PC-9 (cell line): ENCODE data around the gene CNRIP1. TPM values are rescaled to one million over a fixed set of nuclear protein-coding genes. Genes with fewer than 3 reads are reported as not detected.

Source experiments
- BruUV-seq: library from RNA; stranded (reverse); fragments of 400-500 nt; replicated peaks from 2 replicates; lab custom pipeline; 2021; lab: Mats Ljungman, UMichigan
- CTCF ChIA-PET: fragments of 300-600 bp; sonication (Branson Sonifier 250); formaldehyde crosslinking; loops from one replicate; lab custom pipeline; 2022; ENCODE audit warnings: antibody characterized with exemption; lab: Charles Lee
- POLR2A ChIA-PET: fragments of 300-600 bp; sonication (Branson Sonifier 250); formaldehyde crosslinking; loops from one replicate; lab custom pipeline; 2022; ENCODE audit warnings: antibody characterized with exemption; ENCODE audit not compliant: unreplicated experiment; lab: Charles Lee
- DNase-seq, 2 experiments: peaks; one replicate each; pipeline versions ENCODE4 v3.0.0 to v3.0.0-alpha.2; 2015 to 2022; ENCODE audit warnings: mixed read lengths in 1 of 2
- H2AFZ ChIP-seq: fragments of 200-600 bp; sonication (generic); 2 replicates; pipeline ENCODE4 v1.8.1; 2017; ENCODE audit warnings: antibody characterized with exemption
- H3F3A ChIP-seq: fragments of 200-600 bp; sonication (generic); 2 replicates; pipeline ENCODE4 v1.8.1; 2017; ENCODE audit warnings: antibody characterized with exemption, mild to moderate bottlenecking, low read depth; ENCODE audit not compliant: insufficient read depth
- H3K27ac ChIP-seq: fragments of 200-600 bp; sonication (generic); 2 replicates; pipeline ENCODE4 v1.6.1; 2016; ENCODE audit warnings: mixed run types
- H3K27me3 ChIP-seq: fragments of 200-600 bp; sonication (generic); 2 replicates; pipeline ENCODE4 v1.6.1; 2016; ENCODE audit warnings: low read depth, mixed run types; ENCODE audit not compliant: insufficient read depth
- H3K36me3 ChIP-seq: fragments of 200-600 bp; sonication (generic); 2 replicates; pipeline ENCODE4 v1.6.1; 2016; ENCODE audit warnings: low read depth, mixed run types
- H3K4me1 ChIP-seq: fragments of 200-600 bp; sonication (generic); replicated peaks from 2 replicates; pipeline ENCODE4 v1.6.1; 2016; ENCODE audit warnings: mixed run types; ENCODE audit not compliant: insufficient read depth
- H3K4me2 ChIP-seq: fragments of 200-600 bp; sonication (generic); 2 replicates; pipeline ENCODE4 v1.6.1; 2017; ENCODE audit warnings: mixed run types
- H3K4me3 ChIP-seq: fragments of 200-600 bp; sonication (generic); 2 replicates; pipeline ENCODE4 v1.6.1; 2016; ENCODE audit warnings: mixed run types
- H3K79me2 ChIP-seq: fragments of 200-600 bp; sonication (generic); 2 replicates; pipeline ENCODE4 v1.6.1; 2017; ENCODE audit warnings: low read depth, mixed run types
- H3K9me2 ChIP-seq: fragments of 200-600 bp; sonication (generic); 2 replicates; pipeline ENCODE4 v1.8.1; 2017; ENCODE audit warnings: mild to moderate bottlenecking; ENCODE audit not compliant: insufficient read depth
- H3K9me3 ChIP-seq: fragments of 200-600 bp; sonication (generic); 2 replicates; pipeline ENCODE4 v1.8.1; 2016; ENCODE audit warnings: low read depth; ENCODE audit not compliant: insufficient read depth
- H4K20me1 ChIP-seq: fragments of 200-600 bp; sonication (generic); 2 replicates; pipeline ENCODE4 v1.8.1; 2017; ENCODE audit not compliant: insufficient read depth
- CTCF ChIP-seq: fragments of 200-600 bp; sonication (generic); conservative IDR thresholded peaks from 2 replicates; pipeline ENCODE4 v1.6.1; 2017; ENCODE audit warnings: mixed run types, antibody characterized with exemption, mild to moderate bottlenecking, moderate library complexity
- EZH2 ChIP-seq: fragments of 200-600 bp; sonication (generic); IDR thresholded peaks from 2 replicates; pipeline ENCODE4 v1.8.0; 2017; ENCODE audit warnings: antibody characterized with exemption, low read depth
- intact Hi-C: fragments of 100-400 bp; cut with micrococcal nuclease; formaldehyde crosslinking; loops from one replicate; pipeline ENCODE4 v1.10.0; 2022; ENCODE audit not compliant: unreplicated experiment
- total RNA-seq: library from RNA; stranded (reverse); gene quantifications from 2 replicates; pipeline ENCODE4 v1.2.3, GENCODE V29; 2021

The CNRIP1 gene
- total RNA-seq, 1 experiment from 2014 or later: not detected

GRCh38 chr2:68263632-68264031 lies 56.1 kb downstream of the CNRIP1 start:
- intact Hi-C loops: no loop called here
- CTCF ChIA-PET: no interaction called here
- POLR2A ChIA-PET: no interaction called here

GRCh38 chr2:68258851-68259250 lies 60.9 kb downstream of the CNRIP1 start:
- no peak overlapping the region for H3K27ac ChIP-seq
- CTCF ChIA-PET: no interaction called here
- H3K4me1 ChIP-seq: peaks cover 17% of the 10 kb centered on the region
- no peaks in the 10 kb centered on the region for H3F3A ChIP-seq
- no peaks in the 10 kb centered on the region; the same call in 1 of the 2 replicates for H3K9me2 ChIP-seq
- peaks cover 16% of the 10 kb centered on the region; the same call in 1 of the 2 replicates for H3K79me2 ChIP-seq
- TF ChIP-seq CTCF (no peak), EZH2 (no peak)
- H3K27me3 ChIP-seq: no peaks in the 10 kb centered on the region
- H3K4me2 ChIP-seq: no peak overlapping the region
- no peaks in the 10 kb centered on the region for H3K36me3 ChIP-seq
- no peaks in the 10 kb centered on the region for H4K20me1 ChIP-seq
- POLR2A ChIA-PET: no interaction called here
- intact Hi-C loops: loop anchor here (10.0 kb wide), 2 partner anchors 134 to 194 kb away; partner anchors contain the start of gene C1D
- H3K4me3 ChIP-seq: no peak overlapping the region
- H3K9me3 ChIP-seq: no peaks in the 10 kb centered on the region
- BruUV-seq: no TSS peak
- no peak overlapping the region for H2AFZ ChIP-seq
- DNase-seq: no peak

More at GRCh38 chr2:68263632-68264031, 56.1 kb downstream of the CNRIP1 start:
- Histone ChIP-seq H2AFZ (no peak overlapping the region), H3K4me2 (no peak overlapping the region), H3K4me3 (no peak overlapping the region), H3K27me3 (no peaks in the 10 kb centered on the region), H3K9me2 (no peaks in the 10 kb centered on the region), H3K4me1 (no peaks in the 10 kb centered on the region), H3K36me3 (no peaks in the 10 kb centered on the region), H4K20me1 (no peaks in the 10 kb centered on the region), H3K9me3 (no peaks in the 10 kb centered on the region), H3K27ac (no peak overlapping the region), H3F3A (no peaks in the 10 kb centered on the region), H3K79me2 (no peaks in the 10 kb centered on the region)
- TF ChIP-seq CTCF (no peak), EZH2 (no peak)
- no TSS peak for BruUV-seq
- no peak for DNase-seq

GRCh38 chr2:68256093-68256450 lies 63.7 kb downstream of the CNRIP1 start:
- ChIA-PET CTCF (interaction anchor here (0.6 kb wide), 1 partner anchor 54 kb away, joined by 3 read pairs; no protein-coding TSS in a partner anchor), POLR2A (interaction anchor here (0.5 to 0.6 kb wide), 2 partner anchors 77 to 964 kb away, joined by 3 to 5 read pairs; no protein-coding TSS in a partner anchor)
- peak in 1 of 2 experiments; percentile 45 for DNase-seq

More at GRCh38 chr2:68256093-68256450, 63.7 kb downstream of the CNRIP1 start:
- Histone ChIP-seq H3K4me3 (no peak overlapping the region), H2AFZ (no peak overlapping the region), H3K4me2 (no peak overlapping the region), H4K20me1 (no peaks in the 10 kb centered on the region), H3K27ac (no peak overlapping the region), H3F3A (peaks cover 11% of the 10 kb centered on the region), H3K36me3 (no peaks in the 10 kb centered on the region), H3K9me2 (no peaks in the 10 kb centered on the region; the same call in 1 of the 2 replicates), H3K79me2 (peaks cover 29% of the 10 kb centered on the region), H3K4me1 (peaks cover 19% of the 10 kb centered on the region), H3K27me3 (no peaks in the 10 kb centered on the region), H3K9me3 (no peaks in the 10 kb centered on the region)
- intact Hi-C loops: loop anchor here (10.0 kb wide), 2 partner anchors 131 to 191 kb away; partner anchors contain the start of gene C1D
- no TSS peak for BruUV-seq
- no peak for TF ChIP-seq CTCF
